GM19025 (cell line): Measurements from ENCODE around the gene MRAS.

Source experiments
- ATAC-seq: cut with Tn5 transposase; IDR thresholded peaks from one replicate; pipeline ENCODE4 v1.9.1; 2021; ENCODE audit warnings: mild to moderate bottlenecking, low read depth, moderate library complexity; ENCODE audit not compliant: unreplicated experiment

The MRAS gene

GRCh38 chr3:138347960-138348753 lies at the start of gene MRAS:
Gene MRAS (plus strand): TSS chr3:138348579. CDS start chr3:138372884, 24,305 bp downstream.
- ATAC-seq: no peak

DNA sequence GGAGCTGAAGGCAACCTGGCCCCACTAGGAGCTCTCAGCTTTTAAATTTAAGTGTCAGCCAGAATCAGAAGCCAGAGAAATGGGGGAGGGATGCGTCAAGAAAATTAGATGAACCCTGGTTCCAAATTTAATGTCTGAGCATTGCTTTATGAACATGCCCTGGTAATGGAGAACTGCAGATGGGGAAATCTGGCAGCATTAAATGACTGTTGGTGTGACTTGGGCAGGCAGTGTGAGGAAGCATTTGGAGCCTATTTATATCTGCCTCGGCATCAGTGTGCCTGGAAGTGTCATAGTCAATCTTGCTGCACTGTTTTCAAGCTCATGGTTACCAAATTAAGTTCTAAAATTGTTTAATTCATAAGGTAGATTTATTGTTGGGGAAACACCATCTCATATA lies 47.7 kb upstream of the MRAS start:
- no peak for ATAC-seq

- no peak for ATAC-seq
These were observed 44.9 kb upstream of the MRAS start for GRCh38 chr3:138303474-138303873.

DNA sequence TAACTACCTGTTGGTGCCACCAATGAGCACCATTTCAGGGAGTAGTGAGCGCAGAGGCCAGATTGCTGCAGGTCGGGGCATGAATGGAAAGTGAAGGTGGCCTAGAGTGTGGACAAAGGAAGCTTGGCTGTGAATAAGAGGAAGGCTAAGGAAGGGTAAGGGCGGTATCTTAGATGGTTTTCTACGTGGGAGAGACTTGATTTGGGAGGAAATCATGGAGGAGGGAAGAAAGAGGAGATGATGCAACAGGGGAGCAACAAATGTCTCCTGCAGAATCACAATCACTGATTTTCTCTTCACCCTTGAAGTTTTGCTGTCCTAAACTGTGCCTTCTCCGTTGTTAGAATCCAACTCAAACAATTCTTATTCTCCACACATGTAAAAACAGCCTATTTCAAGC lies 40.5 kb upstream of the MRAS start:
- no peak for ATAC-seq

GRCh38 chr3:138308783-138309182 lies 39.6 kb upstream of the MRAS start:
- no peak for ATAC-seq

GRCh38 chr3:138310494-138310893 lies 37.9 kb upstream of the MRAS start:
- no peak for ATAC-seq

- ATAC-seq: no peak
These were observed 33.6 kb upstream of the MRAS start for GRCh38 chr3:138314751-138315150.

DNA sequence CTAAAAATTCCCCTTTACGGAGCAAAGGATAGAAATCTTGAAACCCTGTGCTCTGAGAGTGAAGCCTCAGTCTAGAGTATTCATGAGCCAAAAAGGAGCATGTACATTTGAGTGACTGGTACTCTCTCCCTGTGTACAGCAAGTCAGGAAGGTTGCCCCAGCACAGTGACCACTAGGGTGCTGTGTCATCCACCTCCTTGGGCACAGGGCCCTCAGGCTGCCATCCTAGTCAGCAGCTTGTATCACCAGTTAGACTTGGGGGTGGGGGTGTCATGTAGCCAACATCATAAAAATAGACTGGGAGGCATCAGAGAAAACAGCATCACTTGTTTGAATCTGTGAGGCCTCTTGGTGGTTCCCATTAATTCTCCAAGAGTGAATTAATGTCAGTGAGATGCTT lies 30.7 kb upstream of the MRAS start:
- no peak for ATAC-seq

- ATAC-seq: no peak
These were observed 24.4 kb upstream of the MRAS start for GRCh38 chr3:138323971-138324370.

GRCh38 chr3:138325990-138326389 lies 22.4 kb upstream of the MRAS start:
- no peak for ATAC-seq

- ATAC-seq: no peak
These were observed 21.3 kb upstream of the MRAS start for GRCh38 chr3:138326866-138327595.

GRCh38 chr3:138327831-138328230 lies 20.5 kb upstream of the MRAS start:
- ATAC-seq: no peak

- no peak for ATAC-seq
These were observed 20.0 kb upstream of the MRAS start for GRCh38 chr3:138328341-138328740.

GRCh38 chr3:138329127-138329983 lies 19.0 kb upstream of the MRAS start, which contains the start of gene NME9:
Gene NME9 (minus strand): TSS chr3:138329851. CDS start chr3:138329335, 516 bp downstream.
- peak; percentile 68 for ATAC-seq

DNA sequence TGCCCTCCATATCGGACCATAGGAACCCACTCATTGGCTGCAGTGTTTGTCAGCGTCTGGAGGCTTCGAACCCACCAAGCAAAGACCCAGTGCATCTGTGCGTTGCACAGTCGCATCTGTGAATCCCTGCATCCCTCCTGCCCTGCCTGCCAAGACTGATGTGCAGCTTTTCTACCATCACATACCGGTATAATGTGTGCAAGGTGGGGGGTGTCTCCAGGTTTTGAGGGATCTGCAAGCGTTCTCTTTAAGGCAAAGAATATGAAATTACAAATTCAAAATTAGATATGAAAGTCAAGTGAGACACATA lies 18.4 kb upstream of the MRAS start:
- ATAC-seq: no peak

GRCh38 chr3:138331143-138331894 lies 17.1 kb upstream of the MRAS start:
- no peak for ATAC-seq

DNA sequence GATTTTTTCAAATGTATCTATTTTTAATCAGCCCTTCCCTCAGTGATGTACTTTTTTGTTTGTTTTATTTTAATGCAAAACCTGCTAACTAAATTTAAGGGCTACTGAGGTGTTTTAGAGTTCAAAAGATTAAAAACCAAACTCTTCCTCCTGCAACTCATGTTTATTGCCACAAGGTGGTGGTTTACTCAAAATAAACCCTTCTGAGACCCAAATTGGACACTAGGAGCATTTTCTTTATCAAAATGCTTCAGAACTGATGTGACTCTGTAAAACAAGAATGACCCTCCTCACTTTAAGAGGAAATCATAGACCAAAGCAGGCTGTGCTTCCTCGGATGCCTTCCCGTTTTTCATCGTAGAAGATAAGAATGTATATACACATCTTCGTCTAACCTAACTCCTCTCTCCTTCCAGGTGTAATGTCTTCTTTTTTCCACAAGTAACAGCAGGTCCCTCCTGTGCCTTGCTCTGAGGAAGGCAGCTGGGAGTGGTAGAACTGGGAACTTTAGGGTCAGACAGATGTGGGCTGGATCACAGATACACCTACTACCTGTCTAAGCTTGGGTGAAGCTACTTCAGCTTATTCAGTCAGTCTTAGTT lies 15.8 kb upstream of the MRAS start:
- no peak for ATAC-seq

GRCh38 chr3:138334608-138335007 lies 13.8 kb upstream of the MRAS start:
- ATAC-seq: no peak

DNA sequence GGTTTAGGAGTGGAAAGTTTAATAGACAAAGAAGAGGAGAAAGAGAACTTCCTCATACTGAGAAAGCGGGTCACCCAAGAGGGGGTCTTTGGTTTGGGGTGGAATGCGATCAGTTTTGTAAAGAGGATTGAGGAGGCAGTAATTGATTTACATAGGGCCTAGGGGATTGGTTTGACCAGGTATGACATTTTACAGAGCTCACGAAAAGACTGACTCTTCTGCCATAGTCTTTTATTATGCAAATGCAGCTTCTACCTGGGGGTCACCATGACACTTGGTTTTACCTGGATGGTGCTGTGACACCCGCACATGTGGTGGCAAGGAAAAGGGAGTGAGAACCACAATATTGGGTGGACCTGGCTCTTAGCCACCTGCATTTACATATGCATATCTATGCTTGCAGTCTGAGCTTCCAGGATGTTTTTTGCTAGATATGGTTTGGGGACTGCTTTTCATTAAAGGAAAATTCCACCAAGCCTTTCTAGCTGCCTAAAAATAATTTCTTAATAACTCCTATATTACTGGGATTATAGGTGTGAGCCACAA lies 11.9 kb upstream of the MRAS start:
- ATAC-seq: no peak

DNA sequence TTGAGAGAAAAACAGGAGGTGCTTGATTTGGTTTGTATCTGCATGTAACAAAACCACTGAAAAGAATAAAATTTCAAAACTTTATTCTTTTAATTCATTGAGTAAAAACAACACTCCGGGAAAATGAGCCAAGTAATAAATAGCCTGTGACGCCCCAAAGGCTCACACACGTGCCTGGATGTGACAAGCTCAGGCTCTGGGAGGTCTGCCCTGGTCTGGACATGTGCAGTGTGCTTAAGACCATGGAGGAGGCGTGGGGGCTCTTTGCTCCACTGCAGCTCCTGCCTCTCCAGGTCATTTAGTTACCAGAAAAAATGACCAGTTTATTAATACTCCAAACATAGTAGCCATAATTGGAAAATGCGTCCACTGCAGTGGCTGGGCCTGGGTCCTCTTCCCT lies 10.1 kb upstream of the MRAS start:
- no peak for ATAC-seq
